HFFc6 (cell line): ENCODE results near the gene LZTS2. TPM values are rescaled to one million over a fixed set of nuclear protein-coding genes. Genes with fewer than 3 reads are reported as not detected.

Experiments
- DNase-seq: peaks from one replicate; pipeline ENCODE4 v3.0.0-alpha.2; 2018
- H3K27ac Mint-ChIP-seq: 2 replicates; pipeline ENCODE4 v1.8.0; 2020; ENCODE audit warnings: mild to moderate bottlenecking, mixed read lengths
- H3K27me3 Mint-ChIP-seq: 2 replicates; pipeline ENCODE4 v1.8.0; 2021; ENCODE audit warnings: mild to moderate bottlenecking, moderate library complexity, mixed read lengths; ENCODE audit not compliant: insufficient read depth
- H3K36me3 Mint-ChIP-seq: 2 replicates; pipeline ENCODE4 v1.8.0; 2021; ENCODE audit warnings: low read depth, mixed read lengths
- H3K4me1 Mint-ChIP-seq: 2 replicates; pipeline ENCODE4 v1.8.0; 2020; ENCODE audit warnings: low read depth, mixed read lengths
- H3K4me3 Mint-ChIP-seq: 2 replicates; pipeline ENCODE4 v1.8.0; 2020; ENCODE audit warnings: mild to moderate bottlenecking, moderate library complexity, mixed read lengths
- H3K9me3 Mint-ChIP-seq: 2 replicates; pipeline ENCODE4 v1.8.0; 2020; ENCODE audit warnings: mild to moderate bottlenecking, mixed read lengths
- total RNA-seq, 6 experiments: library from RNA; stranded (reverse); fragmentation: NEBNext Ultra II Directional; extraction: Animal tissue kit (Norgen Biotek cat#: 25700); gene quantifications; 2 replicates in 1 of 6; 3 replicates in 5 of 6; pipeline ENCODE4 v1.2.3, GENCODE V29; 2021
- TF ChIP-seq, protein P1 (sequence below): fragments of 200-600 bp; sonication (generic); IDR thresholded peaks from 2 replicates; pipeline ENCODE4 v1.5.0; 2021; ENCODE audit warnings: antibody characterized with exemption, mild to moderate bottlenecking

LZTS2 gene
- total RNA-seq, 6 experiments from 2014 or later, result 66.8 to 80.5 (median 74.6) TPM

DNA sequence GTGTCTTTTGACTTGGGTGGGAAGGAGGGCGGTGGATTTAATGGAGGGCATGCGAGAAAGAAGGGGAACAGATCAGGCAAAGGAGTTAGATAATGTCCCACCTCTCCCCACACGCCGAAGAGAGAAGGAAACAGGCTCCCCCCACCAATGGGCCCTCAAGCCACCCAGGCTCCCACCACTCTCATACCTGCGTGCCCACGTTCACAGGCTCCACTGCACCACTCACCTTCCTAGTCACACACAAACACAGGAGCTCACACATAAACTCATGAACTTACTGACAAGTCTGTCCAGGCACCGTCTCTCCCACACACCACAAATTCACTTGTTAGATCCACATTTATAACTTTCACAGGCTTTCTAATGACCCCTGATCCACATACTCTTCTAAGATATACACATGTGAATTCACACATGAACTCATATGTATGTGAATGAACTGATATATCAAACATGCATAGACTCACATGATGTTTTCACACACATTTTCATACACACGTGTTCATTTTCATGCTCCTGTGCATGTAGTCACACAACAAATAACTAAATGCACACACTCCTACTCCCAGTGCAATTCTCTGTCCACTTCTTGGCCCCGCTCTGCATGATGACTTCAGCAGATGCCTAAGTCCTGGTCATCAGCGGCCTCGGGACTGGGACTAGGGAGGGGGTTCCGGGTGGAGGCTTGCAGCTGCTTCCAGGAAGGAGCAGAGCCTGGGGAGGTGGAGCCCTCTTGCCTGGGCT lies 1.5 kb downstream of the LZTS2 start:
- TF ChIP-seq, protein P1, sequence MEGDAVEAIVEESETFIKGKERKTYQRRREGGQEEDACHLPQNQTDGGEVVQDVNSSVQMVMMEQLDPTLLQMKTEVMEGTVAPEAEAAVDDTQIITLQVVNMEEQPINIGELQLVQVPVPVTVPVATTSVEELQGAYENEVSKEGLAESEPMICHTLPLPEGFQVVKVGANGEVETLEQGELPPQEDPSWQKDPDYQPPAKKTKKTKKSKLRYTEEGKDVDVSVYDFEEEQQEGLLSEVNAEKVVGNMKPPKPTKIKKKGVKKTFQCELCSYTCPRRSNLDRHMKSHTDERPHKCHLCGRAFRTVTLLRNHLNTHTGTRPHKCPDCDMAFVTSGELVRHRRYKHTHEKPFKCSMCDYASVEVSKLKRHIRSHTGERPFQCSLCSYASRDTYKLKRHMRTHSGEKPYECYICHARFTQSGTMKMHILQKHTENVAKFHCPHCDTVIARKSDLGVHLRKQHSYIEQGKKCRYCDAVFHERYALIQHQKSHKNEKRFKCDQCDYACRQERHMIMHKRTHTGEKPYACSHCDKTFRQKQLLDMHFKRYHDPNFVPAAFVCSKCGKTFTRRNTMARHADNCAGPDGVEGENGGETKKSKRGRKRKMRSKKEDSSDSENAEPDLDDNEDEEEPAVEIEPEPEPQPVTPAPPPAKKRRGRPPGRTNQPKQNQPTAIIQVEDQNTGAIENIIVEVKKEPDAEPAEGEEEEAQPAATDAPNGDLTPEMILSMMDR, result no peak
- peak overlapping the region; percentile 95 for H3K27ac Mint-ChIP-seq
- no peaks in the 10 kb centered on the region for H3K9me3 Mint-ChIP-seq
- peak overlapping the region; percentile 89 for H3K4me3 Mint-ChIP-seq
- no peaks in the 10 kb centered on the region; the same call in none of the 2 replicates for H3K27me3 Mint-ChIP-seq
- H3K4me1 Mint-ChIP-seq, result peaks cover 26% of the 10 kb centered on the region
- peaks cover 6% of the 10 kb centered on the region; the same call in 1 of the 2 replicates for H3K36me3 Mint-ChIP-seq
- DNase-seq, result peak; percentile 91

GRCh38 chr10:101001659-101002035 lies 2.0 kb downstream of the LZTS2 start:
- H3K27me3 Mint-ChIP-seq, result no peaks in the 10 kb centered on the region; the same call in none of the 2 replicates
- H3K9me3 Mint-ChIP-seq, result no peaks in the 10 kb centered on the region
- TF ChIP-seq, protein P1, result no peak
- H3K4me3 Mint-ChIP-seq, result peak overlapping the region; percentile 89
- no peak for DNase-seq
- peak overlapping the region; percentile 95 for H3K27ac Mint-ChIP-seq
- peaks cover 6% of the 10 kb centered on the region; the same call in 1 of the 2 replicates for H3K36me3 Mint-ChIP-seq
- H3K4me1 Mint-ChIP-seq, result peaks cover 20% of the 10 kb centered on the region

DNA sequence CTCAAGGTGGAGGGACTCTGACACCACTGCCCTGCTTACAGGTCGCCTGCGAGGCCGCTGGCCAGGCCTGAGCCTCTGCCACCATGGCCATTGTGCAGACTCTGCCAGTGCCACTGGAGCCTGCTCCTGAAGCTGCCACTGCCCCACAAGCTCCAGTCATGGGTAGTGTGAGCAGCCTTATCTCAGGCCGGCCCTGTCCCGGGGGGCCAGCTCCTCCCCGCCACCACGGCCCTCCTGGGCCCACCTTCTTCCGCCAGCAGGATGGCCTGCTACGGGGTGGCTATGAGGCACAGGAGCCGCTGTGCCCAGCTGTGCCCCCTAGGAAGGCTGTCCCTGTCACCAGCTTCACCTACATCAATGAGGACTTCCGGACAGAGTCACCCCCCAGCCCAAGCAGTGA lies 2.8 kb downstream of the LZTS2 start:
- H3K4me1 Mint-ChIP-seq, result peaks cover 20% of the 10 kb centered on the region
- H3K9me3 Mint-ChIP-seq, result no peaks in the 10 kb centered on the region
- H3K36me3 Mint-ChIP-seq, result peaks cover 6% of the 10 kb centered on the region; the same call in 1 of the 2 replicates
- H3K27ac Mint-ChIP-seq, result peak overlapping the region; percentile 95
- TF ChIP-seq, protein P1, result no peak
- H3K4me3 Mint-ChIP-seq, result no peak overlapping the region
- no peak for DNase-seq
- H3K27me3 Mint-ChIP-seq, result no peaks in the 10 kb centered on the region; the same call in none of the 2 replicates

- Mint-ChIP-seq H3K4me1 (peaks cover 21% of the 10 kb centered on the region), H3K27ac (no peak overlapping the region), H3K9me3 (no peaks in the 10 kb centered on the region), H3K36me3 (peaks cover 6% of the 10 kb centered on the region; the same call in 1 of the 2 replicates), H3K27me3 (no peaks in the 10 kb centered on the region; the same call in none of the 2 replicates), H3K4me3 (no peak overlapping the region)
- TF ChIP-seq, protein P1, result no peak
- no peak for DNase-seq
Measured at GRCh38 chr10:101003639-101004206, 4.1 kb downstream of the LZTS2 start.

DNA sequence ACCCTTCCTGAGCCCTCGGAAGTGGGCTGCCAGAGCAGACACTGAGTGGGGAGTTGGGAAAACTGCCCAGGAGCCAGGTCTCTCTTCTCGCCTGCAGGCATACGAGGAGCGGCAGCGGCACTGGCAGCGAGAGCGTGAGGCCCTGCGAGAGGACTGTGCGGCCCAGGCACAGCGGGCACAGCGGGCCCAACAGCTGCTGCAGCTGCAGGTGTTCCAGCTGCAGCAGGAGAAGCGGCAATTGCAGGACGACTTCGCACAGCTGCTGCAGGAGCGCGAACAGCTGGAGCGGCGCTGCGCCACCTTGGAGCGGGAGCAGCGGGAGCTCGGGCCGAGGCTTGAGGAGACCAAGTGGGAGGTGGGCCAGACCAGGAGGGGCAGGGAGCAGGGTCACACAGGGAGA lies 5.8 kb downstream of the LZTS2 start:
- TF ChIP-seq, protein P1, result no peak
- no peak overlapping the region for H3K4me3 Mint-ChIP-seq
- H3K9me3 Mint-ChIP-seq, result no peaks in the 10 kb centered on the region
- H3K4me1 Mint-ChIP-seq, result peaks cover 19% of the 10 kb centered on the region
- no peaks in the 10 kb centered on the region; the same call in none of the 2 replicates for H3K27me3 Mint-ChIP-seq
- no peak overlapping the region for H3K27ac Mint-ChIP-seq
- DNase-seq, result no peak
- H3K36me3 Mint-ChIP-seq, result peaks cover 6% of the 10 kb centered on the region; the same call in 1 of the 2 replicates
